GM12865 (cell line): ENCODE data around the gene ZBTB20.
"Not testable (repeated sequence)": the region's sequence is repeated elsewhere in the genome, so short reads cannot be mapped to it uniquely, and the experiment has no call there.

Experiments
- DNase-seq: peaks from one replicate; pipeline ENCODE4 v3.0.0; 2010; ENCODE audit warnings: low read depth
- H3K4me3 ChIP-seq: 2 replicates; pipeline ENCODE4 v1.5.1; 2011; ENCODE audit warnings: mild to moderate bottlenecking, low read depth, low read length, control low read depth
- CTCF ChIP-seq: IDR thresholded peaks from 2 replicates; pipeline ENCODE4 v1.5.1; 2011; ENCODE audit warnings: low read length, control low read depth, low read depth, inconsistent platforms; ENCODE audit not compliant: insufficient read depth; ENCODE audit errors: missing control alignments

Gene ZBTB20

GRCh38 chr3:114694251-114694650, 452.8 kb downstream of the ZBTB20 start:
- no peak overlapping the region for H3K4me3 ChIP-seq
- TF ChIP-seq CTCF = no peak
- no peak for DNase-seq

- no peak overlapping the region for H3K4me3 ChIP-seq
- DNase-seq = no peak
Measured at GRCh38 chr3:114691871-114692270, 455.2 kb downstream of the ZBTB20 start.

GRCh38 chr3:114690911-114691310, 456.2 kb downstream of the ZBTB20 start:
- TF ChIP-seq CTCF = no peak
- no peak for DNase-seq
- H3K4me3 ChIP-seq = no peak overlapping the region

More at GRCh38 chr3:114691871-114692270, 455.2 kb downstream of the ZBTB20 start:
- TF ChIP-seq CTCF = no peak

GRCh38 chr3:114687151-114687550, 459.9 kb downstream of the ZBTB20 start:
- DNase-seq = no peak
- H3K4me3 ChIP-seq = no peak overlapping the region
- TF ChIP-seq CTCF = no peak

GRCh38 chr3:114686621-114687020, 460.5 kb downstream of the ZBTB20 start:
- no peak for DNase-seq
- H3K4me3 ChIP-seq = no peak overlapping the region
- no peak for TF ChIP-seq CTCF

- no peak for TF ChIP-seq CTCF
- no peak for DNase-seq
- H3K4me3 ChIP-seq = no peak overlapping the region
Measured at GRCh38 chr3:114685161-114685560, 461.9 kb downstream of the ZBTB20 start.

GRCh38 chr3:114680299-114680698, 466.8 kb downstream of the ZBTB20 start:
- H3K4me3 ChIP-seq = no peak overlapping the region
- no peak for DNase-seq
- no peak for TF ChIP-seq CTCF

GRCh38 chr3:114679773-114680172, 467.3 kb downstream of the ZBTB20 start:
- not testable (repeated sequence) for DNase-seq, H3K4me3 ChIP-seq
